Cardiac muscle cell (in vitro differentiated cells and primary cell): ENCODE measurements around the gene GPR78. TPM values are rescaled to one million over a fixed set of nuclear protein-coding genes. Genes with fewer than 3 reads are reported as not detected.

ENCODE experiments used
- DNase-seq, 2 donors: peaks; one replicate each; pipeline versions ENCODE4 v3.0.0 to v3.0.0-alpha.2; 2010 to 2017; ENCODE audit warnings: low read depth in 1 of 2, low spot score in 1 of 2
- H3K27ac ChIP-seq: fragments of 200-600 bp; sonication (generic); 2 replicates; pipeline ENCODE4 v1.5.1; 2016
- H3K27me3 ChIP-seq: fragments of 200-600 bp; sonication (generic); 2 replicates; pipeline ENCODE4 v1.6.0; 2016; ENCODE audit warnings: control low read depth
- H3K36me3 ChIP-seq: fragments of 200-600 bp; sonication (generic); 2 replicates; pipeline ENCODE4 v1.5.1; 2016; ENCODE audit warnings: control low read depth
- H3K4me1 ChIP-seq: fragments of 200-600 bp; sonication (generic); 2 replicates; pipeline ENCODE4 v1.8.1; 2017; ENCODE audit warnings: low read depth, mild to moderate bottlenecking, mixed run types
- H3K4me3 ChIP-seq: fragments of 200-600 bp; sonication (generic); 2 replicates; pipeline ENCODE4 v1.5.1; 2016; ENCODE audit warnings: mild to moderate bottlenecking
- H3K9me3 ChIP-seq: fragments of 200-600 bp; sonication (generic); 2 replicates; pipeline ENCODE4 v1.5.1; 2017; ENCODE audit warnings: low read depth, mild to moderate bottlenecking, control low read depth
- CTCF ChIP-seq: IDR thresholded peaks from 2 replicates; pipeline ENCODE4 v1.5.1; 2012; ENCODE audit warnings: low read depth, mild to moderate bottlenecking, low read length
- polyA plus RNA-seq: library from polyadenylated mRNA; unstranded; fragments of >200 nt; fragmentation: Nextera tagmentation; extraction: Ambion mirVana; gene quantifications from 2 replicates; pipeline ENCODE4 v1.2.1, GENCODE V29; 2016
- total RNA-seq: library from RNA; depleted of rRNA; stranded (reverse); fragments of >200 nt; gene quantifications from 2 replicates; pipeline ENCODE4 v1.2.3, GENCODE V29; 2016

Gene GPR78
- total and polyA plus RNA-seq, 2 experiments from 2014 or later: 0.13 to 0.63 TPM

GRCh38 chr4:8577972-8578371 lies 2.2 kb upstream of the GPR78 start:
- H3K9me3 ChIP-seq: no peaks in the 10 kb centered on the region
- DNase-seq: no peak
- no peaks in the 10 kb centered on the region for H3K4me1 ChIP-seq
- no peaks in the 10 kb centered on the region for H3K36me3 ChIP-seq
- no peak overlapping the region for H3K4me3 ChIP-seq
- peaks cover 55% of the 10 kb centered on the region for H3K27me3 ChIP-seq
- H3K27ac ChIP-seq: no peak overlapping the region
- TF ChIP-seq CTCF: no peak

- DNase-seq: no peak
- TF ChIP-seq CTCF: no peak
- peaks cover 62% of the 10 kb centered on the region for H3K27me3 ChIP-seq
- no peaks in the 10 kb centered on the region for H3K9me3 ChIP-seq
- no peak overlapping the region for H3K4me3 ChIP-seq
- no peak overlapping the region for H3K27ac ChIP-seq
- no peaks in the 10 kb centered on the region for H3K4me1 ChIP-seq
- H3K36me3 ChIP-seq: no peaks in the 10 kb centered on the region
Measured at GRCh38 chr4:8578717-8579116, 1.5 kb upstream of the GPR78 start.

GRCh38 chr4:8579526-8580320 lies 469 bp upstream of the GPR78 start:
- no peak for TF ChIP-seq CTCF
- Histone ChIP-seq H3K4me1 (no peaks in the 10 kb centered on the region), H3K27me3 (peaks cover 71% of the 10 kb centered on the region), H3K27ac (no peak overlapping the region), H3K4me3 (no peak overlapping the region), H3K36me3 (no peaks in the 10 kb centered on the region), H3K9me3 (no peaks in the 10 kb centered on the region)
- no peak for DNase-seq

- H3K4me3 ChIP-seq: no peak overlapping the region
- DNase-seq: no peak
- no peaks in the 10 kb centered on the region for H3K36me3 ChIP-seq
- H3K27ac ChIP-seq: no peak overlapping the region
- H3K4me1 ChIP-seq: no peaks in the 10 kb centered on the region
- TF ChIP-seq CTCF: no peak
- no peaks in the 10 kb centered on the region for H3K9me3 ChIP-seq
- H3K27me3 ChIP-seq: peaks cover 77% of the 10 kb centered on the region
Measured at GRCh38 chr4:8581094-8581861, 1.1 kb downstream of the GPR78 start.

GRCh38 chr4:8582016-8582415 lies 1.8 kb downstream of the GPR78 start:
- no peak for DNase-seq
- Histone ChIP-seq H3K4me3 (no peak overlapping the region), H3K27ac (no peak overlapping the region), H3K36me3 (no peaks in the 10 kb centered on the region), H3K9me3 (no peaks in the 10 kb centered on the region), H3K27me3 (peaks cover 76% of the 10 kb centered on the region), H3K4me1 (no peaks in the 10 kb centered on the region)
- no peak for TF ChIP-seq CTCF
